GM21529 (cell line): Measurements from ENCODE around the gene LMNB1.
A peak's percentile ranks its signal among the peaks of the same experiment; 100 is the strongest.
"Not testable (repeated sequence)": the region's sequence is repeated elsewhere in the genome, so short reads cannot be mapped to it uniquely, and the experiment has no call there.

Experiments used
- ATAC-seq: cut with Tn5 transposase; IDR thresholded peaks from one replicate; pipeline ENCODE4 v1.9.1; 2021; ENCODE audit not compliant: unreplicated experiment

Gene LMNB1

GRCh38 chr5:126818736-126819135, 41.8 kb downstream of the LMNB1 start:
- no peak for ATAC-seq

GRCh38 chr5:126819253-126819652, 42.3 kb downstream of the LMNB1 start:
- no peak for ATAC-seq

DNA sequence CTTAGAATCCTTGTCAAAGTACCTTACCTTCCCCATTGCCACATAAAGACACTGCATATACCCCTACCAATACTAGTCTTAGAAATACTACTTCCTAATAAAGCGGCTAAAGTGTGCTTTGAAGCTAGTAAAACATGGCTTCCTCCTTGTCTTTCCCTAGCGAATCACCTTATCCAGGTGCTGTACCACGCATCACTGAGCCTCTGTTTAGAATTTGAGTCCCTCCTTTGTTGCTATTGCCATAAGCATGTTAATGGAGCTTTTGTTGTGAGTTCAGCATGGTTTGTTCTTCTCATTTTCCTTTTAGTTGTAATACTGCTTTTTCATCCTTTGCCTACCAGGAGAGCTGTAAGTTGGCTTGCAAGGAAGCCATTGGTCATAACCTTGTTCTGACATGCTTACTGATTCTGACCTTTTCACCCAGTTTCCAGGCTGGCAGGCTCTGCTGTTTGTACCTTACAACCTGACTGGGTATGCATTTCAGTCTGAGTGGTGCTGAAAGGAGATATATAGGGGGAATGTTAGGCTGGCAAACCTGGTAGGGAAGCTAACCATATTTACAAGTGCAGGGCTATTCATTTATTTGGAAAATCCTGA, 49.8 kb downstream of the LMNB1 start:
- ATAC-seq: no peak

- no peak for ATAC-seq
Measured at GRCh38 chr5:126829098-126829497, 52.2 kb downstream of the LMNB1 start.

DNA sequence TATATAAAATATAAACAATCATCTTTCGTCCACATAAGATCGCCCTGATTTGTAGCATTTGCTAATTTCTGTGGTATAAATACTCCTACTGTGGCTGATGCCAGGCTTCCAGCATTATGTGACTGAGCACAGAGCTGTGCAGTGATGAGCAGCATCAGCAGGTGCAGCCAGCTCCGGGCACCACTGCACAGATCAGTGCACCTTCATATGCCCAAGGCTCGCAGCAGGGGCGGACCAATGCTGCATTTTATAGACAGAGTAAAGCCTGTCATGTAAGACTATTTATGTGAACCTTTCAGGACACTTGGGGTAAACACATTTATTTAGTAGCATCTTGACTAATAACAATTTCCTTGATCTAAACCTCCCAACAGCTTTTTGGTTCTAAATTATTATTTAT, 53.1 kb downstream of the LMNB1 start:
- no peak for ATAC-seq

- no peak for ATAC-seq
Measured at GRCh38 chr5:126831156-126831555, 54.2 kb downstream of the LMNB1 start.

DNA sequence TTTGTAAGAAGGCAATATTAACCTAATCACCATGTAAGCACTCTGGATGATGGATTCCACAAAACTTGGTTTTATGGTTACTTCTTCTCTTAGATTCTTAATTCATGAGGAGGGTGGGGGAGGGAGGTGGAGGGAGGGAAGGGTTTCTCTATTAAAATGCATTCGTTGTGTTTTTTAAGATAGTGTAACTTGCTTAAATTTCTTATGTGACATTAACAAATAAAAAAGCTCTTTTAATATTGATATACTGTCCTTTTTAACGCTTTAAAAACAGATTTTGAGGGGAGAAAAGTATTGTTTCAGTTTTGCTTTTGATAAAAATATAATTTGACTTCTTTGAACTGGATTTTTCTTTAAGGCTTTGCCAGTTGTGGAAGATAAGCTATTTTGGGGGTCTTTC, 59.8 kb downstream of the LMNB1 start:
- no peak for ATAC-seq

DNA sequence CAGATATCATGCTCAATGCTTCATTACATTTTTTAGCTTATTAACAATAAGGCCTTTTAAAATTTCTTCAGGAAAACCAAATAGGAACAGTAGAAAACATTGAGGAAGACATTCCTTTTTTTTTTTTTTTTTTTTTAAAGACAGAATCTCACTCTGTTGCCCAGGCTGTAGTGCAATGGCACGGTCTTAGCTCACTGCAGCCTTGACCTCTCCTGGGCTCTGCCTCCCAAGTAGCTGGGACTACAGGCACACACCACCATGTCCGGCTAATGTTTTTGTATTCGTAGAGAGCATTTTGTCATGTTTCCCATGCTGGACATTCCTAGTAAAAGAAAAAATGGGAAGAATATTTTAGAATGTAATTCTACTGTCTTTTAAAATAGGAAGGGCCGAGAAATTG, 60.3 kb downstream of the LMNB1 start:
- ATAC-seq: no peak

DNA sequence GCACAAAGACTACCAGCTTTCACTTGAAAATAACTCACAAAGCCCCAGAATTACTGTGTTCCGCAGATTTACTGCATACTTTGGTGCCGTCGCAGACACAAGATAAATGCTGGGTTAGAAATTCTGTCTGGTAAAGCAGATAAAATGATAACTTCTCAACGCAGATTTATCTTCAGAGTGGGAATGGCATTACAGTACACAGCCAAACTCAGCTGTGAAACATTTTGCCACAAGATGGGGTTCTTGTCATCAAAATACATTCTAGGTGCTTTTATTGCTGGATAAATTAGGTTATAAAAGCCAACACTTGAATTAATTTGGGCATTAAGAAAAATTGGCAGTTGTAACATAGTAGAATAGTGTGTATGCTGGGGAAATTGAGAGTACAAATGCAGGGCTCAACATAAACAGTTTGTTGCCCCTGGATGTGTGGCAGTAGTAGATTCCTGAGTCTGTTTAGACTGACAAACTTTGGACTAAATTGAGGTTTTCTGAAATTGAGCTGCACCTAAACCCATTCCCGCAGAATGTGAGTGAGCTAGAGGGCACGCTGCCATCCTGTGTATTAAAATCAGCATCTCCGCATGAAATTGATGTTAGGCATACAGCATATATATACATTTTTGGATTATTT, 61.1 kb downstream of the LMNB1 start:
- no peak for ATAC-seq

- ATAC-seq: not testable (repeated sequence)
Measured at GRCh38 chr5:126839407-126839806, 62.5 kb downstream of the LMNB1 start.

GRCh38 chr5:126843375-126843774, 66.4 kb downstream of the LMNB1 start:
- ATAC-seq: not testable (repeated sequence)

- peak; percentile 98 for ATAC-seq
Measured at GRCh38 chr5:126845470-126846070, 68.6 kb downstream of the LMNB1 start.

GRCh38 chr5:126846344-126846743, 69.4 kb downstream of the LMNB1 start:
- ATAC-seq: no peak

DNA sequence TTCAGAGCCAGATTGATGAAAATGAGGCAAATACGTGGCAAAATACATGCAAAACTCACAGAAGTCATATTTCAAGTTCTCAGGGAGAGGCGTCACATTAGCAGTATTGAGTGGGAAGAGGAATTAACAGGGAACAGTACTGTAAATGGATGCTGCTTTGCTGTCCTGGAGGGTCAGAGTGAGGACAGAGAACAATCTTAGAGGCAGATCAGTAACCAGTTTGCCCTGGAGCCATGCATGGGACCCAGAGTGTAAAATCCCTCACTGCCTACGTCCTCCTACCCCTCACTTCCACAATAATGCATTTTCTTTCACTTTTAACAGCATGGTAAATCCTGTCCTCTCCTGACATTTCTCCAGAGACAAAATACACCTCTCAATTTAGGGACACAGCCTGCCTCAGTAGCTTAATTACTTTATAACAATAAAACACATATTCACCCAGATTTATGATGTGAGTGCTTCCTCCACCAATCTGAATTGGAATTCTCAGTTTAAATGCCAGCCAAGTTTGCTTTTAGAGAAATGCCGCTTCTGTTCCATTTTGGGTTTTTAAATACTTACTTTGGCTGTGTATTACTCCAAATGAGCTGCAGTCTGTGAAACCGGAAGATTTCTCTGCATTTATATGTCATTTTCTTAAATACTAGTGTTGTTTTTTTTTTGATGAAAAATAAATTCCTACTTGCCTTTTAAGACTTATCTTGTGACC, 70.0 kb downstream of the LMNB1 start:
- ATAC-seq: no peak

DNA sequence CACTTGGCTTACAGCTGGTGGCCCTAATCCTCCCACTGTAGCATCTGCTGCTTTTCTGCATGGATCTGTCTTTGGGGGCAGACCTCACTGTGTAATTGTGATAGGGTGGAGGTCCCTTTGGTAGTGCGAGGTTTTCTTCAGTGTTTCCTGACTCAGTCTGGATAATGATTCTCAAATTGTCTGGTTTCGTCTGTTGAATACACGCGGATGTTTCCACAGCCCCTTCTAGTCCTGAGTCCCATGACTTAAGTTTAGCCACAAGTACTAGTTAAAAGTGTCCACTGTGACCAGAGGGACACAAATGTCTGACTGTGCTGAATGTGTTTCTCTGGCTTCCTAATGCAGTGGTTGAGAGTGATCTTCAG, 70.5 kb downstream of the LMNB1 start:
- no peak for ATAC-seq

DNA sequence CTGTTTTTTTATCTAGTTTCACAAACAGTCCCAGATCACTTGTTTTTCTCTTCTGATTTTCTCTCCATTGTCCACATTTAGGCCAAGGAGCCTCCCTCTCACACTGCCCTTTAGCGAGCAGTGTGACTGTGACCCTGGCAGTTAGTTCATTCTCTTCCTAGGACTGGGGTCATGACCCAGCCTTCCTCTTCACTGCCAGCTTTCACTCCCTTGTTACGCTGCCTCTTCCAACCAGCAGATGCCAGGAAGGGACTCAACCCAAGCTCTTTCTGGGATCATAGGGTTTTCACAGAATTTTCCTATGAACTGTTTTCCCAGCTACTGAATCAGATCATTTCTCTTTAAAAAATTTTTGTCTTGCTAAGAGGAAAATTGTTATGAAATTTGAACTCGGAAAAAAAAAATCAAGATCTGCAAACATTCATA, 70.9 kb downstream of the LMNB1 start:
- no peak for ATAC-seq

- ATAC-seq: no peak
Measured at GRCh38 chr5:126848253-126848652, 71.3 kb downstream of the LMNB1 start.

DNA sequence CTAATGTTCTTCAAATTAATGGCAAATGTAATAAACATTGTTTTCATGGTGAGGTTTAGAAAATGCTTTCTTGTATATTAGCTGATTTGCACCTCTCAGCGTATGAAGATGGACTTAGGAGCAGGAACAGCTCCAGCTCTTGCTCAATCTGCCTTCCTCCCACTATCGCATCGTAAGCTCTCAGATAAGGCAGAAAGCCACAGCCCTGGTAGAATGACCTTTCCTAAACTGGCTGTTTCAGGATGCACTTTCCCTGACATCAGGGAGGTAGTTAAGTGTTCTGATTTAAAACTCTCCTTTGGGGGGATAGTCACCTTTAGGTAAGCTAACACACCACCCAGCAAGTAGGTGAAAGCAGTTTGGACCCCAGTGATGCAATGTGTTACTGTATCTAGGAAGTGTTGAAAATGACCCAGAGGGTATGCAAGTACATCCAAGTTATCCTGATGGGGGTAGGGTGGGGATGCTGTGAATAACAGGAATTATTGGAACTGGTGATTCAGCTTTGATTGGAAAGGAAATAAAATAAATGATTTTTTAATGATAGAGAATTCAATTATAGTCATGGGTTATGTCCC, 72.3 kb downstream of the LMNB1 start:
- no peak for ATAC-seq

GRCh38 chr5:126851501-126852011, 74.6 kb downstream of the LMNB1 start:
- no peak for ATAC-seq

DNA sequence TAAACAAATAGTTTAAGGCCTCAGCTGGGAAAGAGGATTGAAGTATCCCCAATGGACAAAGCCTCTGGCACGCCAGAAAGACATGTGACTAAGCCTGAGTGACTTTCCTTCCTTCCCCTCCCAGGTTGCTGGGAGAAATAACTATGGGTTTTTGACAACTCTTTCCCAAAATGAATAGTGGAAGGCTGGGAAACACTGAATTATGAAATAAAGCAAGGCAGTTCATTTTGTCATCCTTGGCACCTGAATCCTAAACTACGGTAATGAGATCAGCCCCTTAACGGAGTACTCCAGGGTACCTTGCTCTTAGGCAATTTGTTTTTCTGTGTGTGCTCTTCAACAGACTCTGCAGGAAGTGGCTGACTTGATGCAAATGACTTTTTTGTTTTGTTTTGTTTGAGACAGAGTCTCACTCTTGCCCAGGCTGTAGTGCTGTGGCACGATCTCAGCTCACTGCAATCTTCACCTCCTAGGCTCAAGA, 75.2 kb downstream of the LMNB1 start:
- peak; percentile 92 for ATAC-seq

DNA sequence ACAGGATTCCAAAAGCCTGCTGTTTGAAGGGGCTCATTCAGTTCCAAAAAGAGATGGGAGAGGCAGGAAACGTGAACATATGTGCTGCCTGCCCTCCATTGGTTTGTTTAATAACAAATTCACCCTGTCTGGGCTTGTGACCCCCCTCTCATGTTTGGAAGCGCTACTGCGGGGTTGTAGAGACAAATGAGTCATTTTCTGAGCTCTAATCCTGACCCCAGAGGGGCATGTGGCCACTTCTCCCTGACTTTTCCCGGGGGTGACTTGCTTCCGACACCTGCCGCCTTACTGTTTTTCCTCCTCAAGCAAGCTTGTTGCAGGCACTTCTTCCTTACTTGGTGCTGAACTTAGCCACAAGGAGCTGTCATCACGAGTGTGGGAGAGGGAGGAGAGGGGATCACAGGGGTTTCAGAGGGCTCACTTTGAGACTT, 75.9 kb downstream of the LMNB1 start:
- ATAC-seq: no peak
